Glomerular visceral epithelial cell (primary cell): ENCODE results near the gene INTS1.

Source experiments
- DNase-seq: peaks from one replicate; pipeline ENCODE4 v3.0.0-alpha.2; 2016; ENCODE audit errors: extremely low spot score

The INTS1 gene

DNA sequence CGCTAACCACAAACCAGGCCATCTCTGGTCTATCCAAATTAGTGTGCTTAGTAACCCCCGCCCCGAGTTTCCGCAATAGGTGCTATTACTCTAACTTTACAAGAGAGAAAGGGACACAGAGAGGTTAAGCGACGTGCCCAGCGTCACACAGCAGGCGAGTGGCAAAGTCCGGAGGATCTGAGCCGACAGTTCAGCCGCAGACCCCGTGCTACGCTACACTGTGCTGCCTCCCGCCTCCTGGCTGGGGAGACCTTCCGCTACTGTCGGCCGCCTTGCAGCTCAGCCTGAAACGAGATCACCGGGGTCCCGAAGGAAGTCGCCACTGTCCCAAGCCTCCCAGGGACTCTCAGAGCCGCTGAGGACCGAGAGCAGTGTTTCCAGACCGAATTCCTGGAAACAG lies 799 bp downstream of the INTS1 start:
- DNase-seq = no peak

GRCh38 chr7:1502845-1503244 lies 1.3 kb downstream of the INTS1 start:
- DNase-seq = no peak

GRCh38 chr7:1501487-1502270 lies 2.5 kb downstream of the INTS1 start:
- no peak for DNase-seq

DNA sequence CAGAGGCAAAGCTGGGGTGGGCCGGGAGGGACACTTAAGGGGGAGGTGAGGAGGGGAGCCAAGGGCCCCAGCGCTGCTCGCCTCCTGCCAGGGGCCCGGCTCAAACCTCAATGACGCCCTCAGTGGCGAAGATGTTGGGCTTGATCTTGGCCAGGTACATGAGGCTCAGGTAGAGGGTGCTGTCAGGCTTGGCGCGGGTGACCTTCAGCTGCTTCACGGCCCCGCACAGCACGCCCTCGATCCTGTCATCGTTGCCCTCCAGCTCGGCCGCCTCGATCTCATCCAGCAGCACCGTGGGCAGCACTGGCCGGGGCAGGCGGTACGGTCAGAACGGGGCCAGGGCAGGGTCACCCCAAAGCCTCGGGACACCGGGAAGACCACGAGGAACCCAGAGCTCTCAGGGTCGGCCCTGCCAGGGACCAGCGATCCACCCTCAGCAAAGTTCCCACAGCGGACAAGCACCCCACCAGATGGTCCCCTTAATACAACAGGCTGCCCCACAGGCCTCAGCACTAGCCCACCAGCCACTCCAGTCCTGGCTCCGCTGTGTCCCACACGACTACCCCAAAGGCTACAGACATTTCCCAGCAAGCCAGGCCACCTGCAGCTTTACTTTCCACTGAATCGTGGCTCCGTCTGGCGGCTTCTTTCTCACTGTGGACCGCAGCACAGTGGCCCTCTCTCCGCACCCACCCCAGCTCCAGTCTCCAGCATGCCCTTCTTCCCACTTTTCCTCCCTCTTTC lies 4.0 kb downstream of the INTS1 start:
- no peak for DNase-seq

DNA sequence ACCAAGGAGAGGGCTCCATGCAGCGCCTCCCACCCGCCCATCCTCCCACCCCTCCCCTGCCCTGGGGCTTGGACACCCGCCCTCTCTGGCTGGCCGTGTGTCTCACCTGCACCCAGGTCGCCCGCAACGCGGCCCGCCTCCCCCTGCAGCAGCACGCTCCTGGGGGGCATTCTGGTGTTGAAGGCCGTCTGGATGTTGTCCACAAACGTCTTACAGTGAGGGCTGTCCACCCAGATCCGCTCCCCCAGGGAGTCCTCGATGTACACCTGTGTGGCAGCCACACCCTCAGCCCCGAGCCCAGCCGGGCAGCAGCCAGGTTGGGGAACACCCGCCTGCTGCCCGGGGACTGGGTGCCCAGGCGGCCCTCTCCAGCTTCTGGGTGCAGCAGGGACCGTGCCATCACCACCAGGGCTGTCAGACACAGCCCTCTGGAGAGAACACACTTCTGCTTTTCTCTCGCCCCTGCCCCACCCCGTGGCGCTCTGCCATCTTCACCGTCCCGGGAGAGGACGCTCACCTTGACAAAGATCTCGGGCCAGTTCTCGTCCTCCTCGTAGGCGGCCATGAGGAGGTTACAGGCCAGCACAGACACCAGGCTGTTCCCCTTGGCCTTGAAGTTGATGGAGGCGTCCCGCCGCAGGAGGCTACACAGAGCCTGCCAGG lies 4.7 kb downstream of the INTS1 start:
- DNase-seq = no peak

DNA sequence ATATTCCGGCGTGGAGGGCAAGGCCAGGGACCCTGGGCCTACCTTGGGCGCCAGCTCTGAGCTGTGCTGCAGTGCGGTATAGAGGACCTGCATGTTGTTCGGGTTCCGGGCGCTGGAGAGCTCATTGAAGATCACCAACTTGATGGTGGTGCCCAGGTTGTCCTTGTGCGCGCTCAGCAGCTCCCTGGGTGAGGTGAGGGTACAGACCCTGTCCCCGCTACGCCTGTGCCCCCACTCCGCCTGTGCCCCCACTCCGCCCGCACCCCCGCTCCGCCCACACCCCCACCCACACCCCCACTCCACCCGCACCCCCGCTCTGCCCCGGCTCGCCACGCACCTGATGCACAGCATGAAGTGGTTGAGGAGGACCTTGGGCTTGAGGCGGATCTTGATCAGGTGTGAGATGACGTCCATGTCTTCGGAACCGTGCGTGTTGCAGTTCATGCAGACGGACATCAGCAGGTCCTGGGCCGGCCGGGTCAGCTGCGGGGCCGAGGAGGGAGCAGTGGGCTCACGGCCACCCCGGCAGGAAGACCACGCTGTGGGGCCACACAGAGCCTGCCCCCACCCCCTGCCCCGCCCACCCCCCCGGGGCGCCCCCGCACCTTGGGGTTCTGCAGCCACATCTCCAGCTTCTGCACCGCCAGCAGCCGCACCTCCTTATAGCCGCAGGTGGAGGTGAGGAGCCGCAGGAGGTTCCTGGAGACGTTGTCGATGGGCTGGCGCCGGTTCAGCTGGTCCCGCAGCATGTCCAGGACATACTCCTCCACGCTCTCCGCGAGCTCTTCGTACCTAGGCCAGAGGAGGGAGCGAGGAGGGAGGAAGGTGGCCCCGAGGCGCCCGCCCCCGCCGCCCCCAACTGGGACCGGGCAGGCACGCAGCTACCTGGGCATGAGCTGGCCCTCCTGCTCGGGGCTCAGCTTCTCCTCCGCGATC lies 5.6 kb downstream of the INTS1 start:
- DNase-seq = no peak

- no peak for DNase-seq
Observed at GRCh38 chr7:1497293-1497927, 6.8 kb downstream of the INTS1 start.

GRCh38 chr7:1496531-1497292 lies 7.5 kb downstream of the INTS1 start:
- no peak for DNase-seq

GRCh38 chr7:1495564-1496242 lies 8.5 kb downstream of the INTS1 start:
- DNase-seq = no peak

DNA sequence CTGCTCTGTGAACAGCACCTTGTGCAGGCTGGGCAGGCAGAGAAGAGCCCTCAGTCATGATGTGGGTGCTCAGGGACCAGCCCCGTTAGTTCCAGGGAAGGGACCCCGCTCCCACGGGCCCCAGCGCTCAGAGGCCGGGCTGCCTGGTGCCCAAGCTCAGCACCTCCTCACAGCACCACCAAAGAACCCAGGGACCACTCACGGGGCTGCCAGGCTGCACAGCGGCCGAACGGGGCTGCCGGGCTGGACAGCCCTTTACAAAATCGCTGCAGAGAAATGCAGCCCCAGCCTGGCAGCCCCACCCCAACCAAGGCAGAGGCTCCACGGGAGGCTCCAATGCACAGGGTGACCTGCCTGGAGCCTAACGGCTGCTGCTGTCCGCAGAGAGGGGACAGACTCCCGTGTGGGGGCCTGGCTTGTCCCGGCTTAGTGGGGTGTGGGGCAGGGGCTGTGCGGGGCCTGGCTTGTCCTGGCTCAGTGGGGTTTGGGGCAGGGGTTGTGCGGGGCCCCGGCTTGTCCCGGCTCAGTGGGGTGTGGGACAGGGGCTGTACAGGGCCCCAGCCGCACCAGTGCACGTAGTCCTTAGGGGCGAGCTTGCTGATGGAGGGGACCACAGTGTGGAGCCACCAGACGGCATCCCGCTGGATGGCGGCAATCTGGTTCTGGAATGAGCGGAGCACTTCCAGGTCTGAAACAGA lies 9.2 kb downstream of the INTS1 start:
- DNase-seq = no peak

DNA sequence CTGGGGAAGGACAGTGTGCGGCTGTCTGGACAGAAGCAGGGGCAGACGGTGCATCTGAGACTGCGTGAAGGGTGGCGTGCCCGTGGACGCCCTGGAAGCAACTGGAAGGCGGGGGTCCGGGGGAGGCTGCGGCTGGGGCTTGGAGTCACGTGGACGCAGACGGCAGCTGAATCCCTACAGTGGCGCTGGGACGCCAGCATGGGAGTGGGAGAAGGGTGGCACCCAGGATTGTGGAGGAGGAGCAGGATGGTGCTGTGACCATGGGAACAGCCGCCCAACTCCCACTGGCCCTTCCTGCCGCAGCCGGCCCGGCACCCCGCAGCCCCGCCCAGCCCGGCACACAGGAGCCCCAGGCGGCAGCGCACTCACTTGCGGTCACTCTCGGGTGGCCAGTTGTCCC lies 9.7 kb downstream of the INTS1 start:
- DNase-seq = no peak

- DNase-seq = no peak
Observed at GRCh38 chr7:1493571-1493970, 10.6 kb downstream of the INTS1 start.

DNA sequence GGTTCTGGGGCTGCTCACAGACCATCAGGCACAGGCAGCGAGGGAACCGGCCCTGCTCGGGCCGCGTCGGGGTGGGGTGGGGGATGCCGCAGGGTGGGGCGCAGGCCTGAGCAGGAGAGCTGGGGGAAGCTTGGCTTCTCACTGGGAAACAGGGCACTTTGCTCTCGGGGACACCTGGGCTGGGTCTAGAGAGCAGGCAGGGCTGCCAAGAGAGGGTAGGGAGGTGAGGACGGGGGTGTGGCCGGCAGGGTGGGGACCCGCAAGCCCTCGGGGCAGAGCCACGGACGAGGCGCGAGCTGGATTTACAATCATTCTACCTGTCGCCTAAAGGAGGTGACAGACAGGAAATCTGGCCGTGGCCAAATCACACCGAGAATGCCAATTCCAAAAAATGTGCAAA lies 11.1 kb downstream of the INTS1 start:
- DNase-seq = no peak

- DNase-seq = no peak
Observed at GRCh38 chr7:1492640-1493039, 11.5 kb downstream of the INTS1 start.

DNA sequence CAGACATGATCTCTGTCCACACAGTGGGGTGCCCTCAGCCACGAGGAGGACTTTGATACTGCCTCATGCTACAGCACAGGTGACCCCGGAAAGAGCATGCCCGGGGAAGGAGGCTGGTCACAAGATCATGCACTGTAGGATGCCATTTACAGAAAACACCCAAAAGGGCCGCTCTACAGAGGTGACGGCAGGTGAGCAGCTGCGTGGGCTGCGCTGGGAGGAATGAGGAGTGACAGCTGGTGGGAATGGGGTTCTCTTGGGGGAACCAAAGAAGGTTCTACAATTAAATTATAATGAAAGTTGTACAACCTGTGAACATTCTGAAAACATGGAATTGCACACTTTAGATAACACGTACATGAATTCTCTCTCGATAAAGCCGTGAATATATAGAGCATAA lies 12.0 kb downstream of the INTS1 start:
- DNase-seq = no peak

GRCh38 chr7:1490837-1491236 lies 13.4 kb downstream of the INTS1 start:
- no peak for DNase-seq

GRCh38 chr7:1489336-1489735 lies 14.9 kb downstream of the INTS1 start:
- no peak for DNase-seq

GRCh38 chr7:1488016-1488415 lies 16.2 kb downstream of the INTS1 start:
- DNase-seq = no peak

DNA sequence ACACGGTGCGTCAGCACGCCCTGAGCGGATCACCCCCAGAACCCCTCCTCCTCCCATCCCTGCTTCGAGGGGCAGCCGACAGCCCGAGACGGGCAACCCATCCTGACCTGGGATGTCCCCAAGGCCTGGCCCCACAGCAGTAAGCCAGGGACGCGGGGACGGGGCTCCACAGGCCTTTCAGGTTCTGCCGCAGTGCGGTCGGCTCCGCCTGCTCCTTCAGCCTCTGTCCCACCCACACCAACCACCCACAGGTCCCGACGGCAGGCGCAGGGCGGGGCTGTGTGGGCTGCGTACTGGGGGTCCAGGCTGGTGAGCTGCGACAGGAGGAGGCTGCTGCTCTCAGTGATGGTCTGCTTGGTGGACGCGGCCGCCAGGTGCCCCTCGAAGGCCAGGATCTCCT lies 16.7 kb downstream of the INTS1 start:
- DNase-seq = no peak
